Suppressor macrophage treated with lipopolysaccharide for 1 hour (primary cell): Measurements from ENCODE around the gene PDCD2L.
A peak's percentile ranks its signal among the peaks of the same experiment; 100 is the strongest.
"Not testable (repeated sequence)": the region's sequence is repeated elsewhere in the genome, so short reads cannot be mapped to it uniquely, and the experiment has no call there.

ENCODE experiments used
- DNase-seq, 3 donors: peaks; one replicate each; pipeline ENCODE4 v3.0.0-alpha.2; 2020 to 2022

PDCD2L gene

GRCh38 chr19:34375598-34375997 lies 28.6 kb upstream of the PDCD2L start:
- peak in 1 of 3 donors; percentile 12 for DNase-seq

DNA sequence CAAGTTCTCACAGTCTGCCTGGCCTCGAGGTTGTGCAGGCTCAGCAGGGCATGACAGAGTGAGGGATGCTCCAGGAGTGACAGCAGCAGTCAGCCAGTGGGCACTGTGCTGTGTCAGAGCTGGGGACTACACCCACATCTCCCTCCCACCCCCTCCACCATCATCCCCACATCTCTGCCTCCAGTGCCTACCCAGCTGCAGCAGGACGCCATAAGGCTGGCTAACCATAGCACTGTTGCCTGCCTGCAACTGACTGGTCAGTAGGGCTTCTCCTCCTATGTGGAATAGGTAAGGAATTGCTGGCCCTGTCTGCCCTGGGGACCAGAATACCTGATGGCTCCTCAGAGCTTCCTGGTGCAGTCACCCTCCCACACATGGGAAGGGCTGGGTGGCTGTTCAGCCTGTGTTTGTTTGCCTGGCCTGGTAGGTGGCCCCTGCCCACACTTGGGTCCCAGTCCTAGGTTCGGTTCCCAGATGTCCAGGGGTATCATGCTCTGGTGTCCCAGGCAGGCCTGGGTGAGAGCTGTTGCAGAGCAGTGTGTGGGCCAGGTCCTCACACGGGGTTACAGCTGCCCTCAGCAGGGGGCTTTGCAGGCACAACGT lies 23.5 kb upstream of the PDCD2L start:
- no peak for DNase-seq

DNA sequence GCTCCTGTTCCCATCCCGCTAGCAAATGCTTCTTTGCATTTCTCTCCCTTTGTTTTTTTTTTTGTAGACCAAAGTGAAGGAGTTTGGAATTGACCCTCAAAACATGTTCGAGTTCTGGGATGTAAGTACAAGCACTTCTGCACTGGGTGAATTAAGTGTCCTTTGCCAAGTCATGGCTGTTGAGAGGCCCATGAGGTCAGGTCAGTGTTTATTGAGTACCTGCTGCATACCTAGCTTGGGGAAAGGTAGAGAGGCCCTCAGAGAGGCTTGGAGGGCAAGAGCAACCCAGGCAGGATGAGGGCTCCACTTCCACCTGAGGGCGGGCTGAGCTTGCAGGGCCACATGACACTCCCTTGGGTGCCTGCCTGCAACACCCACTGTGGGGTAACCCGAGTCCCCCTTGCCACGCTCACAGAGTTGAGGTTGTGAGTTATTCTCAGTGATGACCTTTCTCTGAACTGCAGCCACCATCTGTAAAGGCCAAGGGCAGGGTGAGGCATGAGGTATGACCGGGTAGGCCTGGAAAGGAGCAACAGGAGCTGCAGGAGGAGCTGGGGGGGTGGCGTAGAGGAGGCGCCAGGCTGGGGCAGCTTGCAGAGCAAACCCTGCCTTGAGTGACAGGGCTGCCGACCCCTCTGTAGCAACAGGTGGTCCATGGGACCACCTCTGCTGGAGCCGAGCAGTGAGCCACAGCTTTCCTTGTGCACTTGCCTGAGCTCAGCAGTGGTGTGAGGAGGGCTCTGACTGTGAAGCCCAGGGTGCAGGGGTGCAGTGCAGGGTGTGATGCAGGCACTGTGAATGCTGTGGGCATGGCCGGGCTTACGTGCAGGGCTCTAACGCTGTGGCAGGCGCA lies 22.6 kb upstream of the PDCD2L start:
- no peak for DNase-seq

- DNase-seq = no peak
Measured at GRCh38 chr19:34382471-34382870, 21.7 kb upstream of the PDCD2L start.

DNA sequence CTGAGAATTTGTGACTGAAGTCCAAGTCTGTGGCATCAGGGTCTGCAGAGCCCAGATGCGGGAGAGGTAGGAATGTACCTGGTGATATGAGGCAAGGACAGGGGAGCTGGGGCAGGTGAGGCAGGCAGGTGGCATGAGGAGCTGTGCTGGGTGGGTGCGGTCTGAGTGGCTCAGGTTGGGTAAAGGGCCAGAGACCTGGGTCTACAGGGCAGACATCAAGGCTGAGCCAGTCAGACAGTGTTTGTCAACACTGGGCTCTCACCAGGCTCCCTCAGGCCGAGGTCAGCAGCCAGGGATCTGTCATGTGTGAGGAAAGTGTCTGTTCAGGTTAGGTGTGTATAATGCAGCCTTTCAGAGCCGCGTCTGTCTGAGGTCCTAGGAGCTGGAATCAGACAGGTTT lies 20.6 kb upstream of the PDCD2L start:
- DNase-seq = no peak

GRCh38 chr19:34386645-34387445 lies 17.4 kb upstream of the PDCD2L start:
- DNase-seq = no peak

- DNase-seq = no peak
Measured at GRCh38 chr19:34387446-34387810, 16.8 kb upstream of the PDCD2L start.

DNA sequence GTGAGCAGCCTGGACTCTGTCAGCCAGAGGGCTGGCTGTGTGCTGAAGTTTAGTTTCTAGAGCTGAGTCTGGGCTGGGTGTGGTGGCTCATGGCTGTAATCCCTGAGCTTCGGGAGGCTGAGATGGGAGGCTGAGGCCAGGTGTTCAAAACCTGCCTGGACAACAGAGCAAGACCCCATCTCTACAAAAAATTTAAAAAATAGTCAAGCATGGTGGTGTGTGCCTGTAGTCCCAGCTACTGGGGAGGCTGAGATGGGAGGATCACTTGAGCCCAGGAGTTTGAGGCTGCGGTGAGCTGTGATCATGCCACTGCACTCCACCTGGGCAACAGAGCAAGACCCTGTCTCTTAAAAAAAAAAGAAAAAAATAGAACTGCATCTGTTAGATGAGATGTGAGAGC lies 15.5 kb upstream of the PDCD2L start:
- not testable (repeated sequence) for DNase-seq

GRCh38 chr19:34391813-34392212 lies 12.4 kb upstream of the PDCD2L start:
- no peak for DNase-seq

DNA sequence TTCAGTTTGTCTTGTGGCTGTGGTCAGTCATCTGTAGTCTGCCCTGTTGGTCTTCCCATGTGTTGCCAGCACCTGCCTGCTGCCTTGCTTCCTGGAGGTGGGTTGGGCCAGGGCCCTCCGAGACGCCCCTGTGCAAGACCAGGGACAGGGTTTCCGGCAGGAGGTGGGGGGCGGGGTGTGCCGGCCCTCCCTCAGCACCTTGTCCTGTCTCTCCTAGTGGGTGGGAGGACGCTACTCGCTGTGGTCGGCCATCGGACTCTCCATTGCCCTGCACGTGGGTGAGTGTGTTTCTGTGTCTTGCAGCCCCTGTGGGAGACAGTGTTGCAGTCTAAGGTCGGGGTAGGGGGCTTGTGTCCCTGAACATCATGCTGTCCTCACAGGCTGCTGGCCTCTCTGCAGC lies 11.2 kb upstream of the PDCD2L start:
- no peak for DNase-seq

DNA sequence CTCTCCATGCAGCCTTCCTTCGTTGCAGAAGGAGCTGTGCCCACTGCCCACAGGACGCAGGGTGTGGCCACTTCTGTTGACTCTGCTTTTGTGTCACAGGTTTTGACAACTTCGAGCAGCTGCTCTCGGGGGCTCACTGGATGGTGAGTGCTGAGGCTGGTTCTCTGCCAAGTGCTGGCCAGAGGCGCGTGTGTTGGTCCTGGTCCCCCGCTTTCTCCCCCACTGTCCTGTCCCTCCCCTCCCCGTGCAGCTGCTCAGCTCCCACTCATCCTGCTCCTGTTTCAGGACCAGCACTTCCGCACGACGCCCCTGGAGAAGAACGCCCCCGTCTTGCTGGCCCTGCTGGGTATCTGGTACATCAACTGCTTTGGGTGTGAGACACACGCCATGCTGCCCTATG lies 10.6 kb upstream of the PDCD2L start:
- DNase-seq = no peak

DNA sequence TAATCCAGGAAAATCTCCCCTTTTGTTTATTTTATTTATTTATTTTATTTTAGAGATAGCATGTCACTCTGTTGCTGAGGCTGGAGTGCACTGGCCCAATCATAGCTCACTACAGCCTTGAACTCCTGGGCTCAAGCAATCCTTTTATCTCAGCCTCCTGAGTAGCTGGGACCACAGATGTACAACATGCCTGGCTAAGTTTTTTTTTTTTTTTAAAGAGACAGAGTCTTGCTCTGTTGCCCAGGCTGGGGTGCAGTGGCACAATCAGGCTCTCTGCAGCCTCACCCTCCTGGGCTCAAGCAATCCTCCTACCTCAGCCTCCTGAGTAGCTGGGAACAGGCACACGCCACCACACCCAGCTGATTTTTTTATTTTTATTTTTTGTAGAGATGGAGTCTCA lies 6.3 kb upstream of the PDCD2L start:
- DNase-seq = no peak

DNA sequence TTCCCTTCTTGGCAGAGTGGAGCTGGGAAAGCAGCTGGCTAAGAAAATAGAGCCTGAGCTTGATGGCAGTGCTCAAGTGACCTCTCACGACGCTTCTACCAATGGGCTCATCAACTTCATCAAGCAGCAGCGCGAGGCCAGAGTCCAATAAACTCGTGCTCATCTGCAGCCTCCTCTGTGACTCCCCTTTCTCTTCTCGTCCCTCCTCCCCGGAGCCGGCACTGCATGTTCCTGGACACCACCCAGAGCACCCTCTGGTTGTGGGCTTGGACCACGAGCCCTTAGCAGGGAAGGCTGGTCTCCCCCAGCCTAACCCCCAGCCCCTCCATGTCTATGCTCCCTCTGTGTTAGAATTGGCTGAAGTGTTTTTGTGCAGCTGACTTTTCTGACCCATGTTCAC lies 4.3 kb upstream of the PDCD2L start:
- no peak for DNase-seq

DNA sequence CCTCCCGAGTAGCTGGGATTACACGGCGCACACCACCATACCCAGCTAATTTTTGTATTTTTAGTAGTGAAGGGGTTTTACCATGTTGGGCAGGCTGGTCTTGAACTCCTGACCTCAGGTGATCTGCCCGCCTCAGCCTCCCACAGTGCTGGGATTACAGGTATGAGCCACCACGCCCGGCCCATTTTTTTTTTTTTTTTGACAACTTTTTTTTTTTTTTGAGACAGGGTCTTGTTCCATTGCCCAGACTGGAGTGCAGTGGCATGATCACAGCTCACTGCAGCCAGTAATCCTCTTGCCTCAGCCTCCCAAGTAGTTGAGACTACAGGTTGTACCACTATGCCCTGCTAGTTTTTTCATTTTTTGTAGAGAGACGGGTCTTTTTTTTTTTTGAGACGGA lies 3.4 kb upstream of the PDCD2L start:
- DNase-seq = not testable (repeated sequence)

DNA sequence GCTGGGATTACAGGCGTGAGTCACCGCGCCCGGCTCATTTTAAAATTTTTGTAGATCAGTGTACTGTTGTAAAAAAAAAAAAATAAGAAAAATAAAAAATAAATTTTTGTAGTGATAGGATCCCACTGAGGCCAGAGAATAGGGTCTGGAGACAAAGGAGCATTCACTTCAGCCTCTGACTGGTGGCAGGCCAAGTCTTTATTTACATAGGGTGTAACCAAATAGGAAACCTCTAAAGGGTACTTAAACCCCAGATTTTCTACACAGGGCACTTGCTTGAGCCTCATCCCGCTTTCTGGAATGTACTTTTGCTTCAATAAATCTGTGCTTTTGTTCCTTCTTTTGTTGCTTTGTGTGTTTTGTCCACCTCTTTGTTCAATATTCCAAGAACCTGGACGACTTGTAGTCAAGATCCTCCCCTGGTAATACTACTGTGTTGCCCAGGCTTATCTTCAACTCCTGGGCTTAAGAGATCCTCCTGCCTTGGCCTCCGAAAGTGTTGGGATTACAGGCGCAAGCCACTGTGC lies 2.1 kb upstream of the PDCD2L start:
- no peak for DNase-seq

DNA sequence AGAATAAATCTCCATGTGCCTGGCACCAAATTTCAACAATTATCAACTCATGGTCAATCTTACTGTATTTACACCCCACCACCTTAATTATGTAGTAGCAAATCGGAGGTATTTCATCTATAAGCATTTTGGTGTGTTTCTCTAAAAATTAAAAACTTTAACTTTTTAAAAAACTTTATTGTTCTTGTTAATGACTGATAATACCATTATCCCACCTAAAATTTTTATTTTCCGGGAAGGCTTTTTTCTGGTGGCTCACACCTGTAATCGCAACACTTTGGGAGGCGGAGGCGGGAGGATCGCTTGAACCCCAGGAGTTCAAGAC lies 453 bp upstream of the PDCD2L start:
- no peak for DNase-seq

- DNase-seq = no peak
Measured at GRCh38 chr19:34405892-34406660, 1.9 kb downstream of the PDCD2L start.

DNA sequence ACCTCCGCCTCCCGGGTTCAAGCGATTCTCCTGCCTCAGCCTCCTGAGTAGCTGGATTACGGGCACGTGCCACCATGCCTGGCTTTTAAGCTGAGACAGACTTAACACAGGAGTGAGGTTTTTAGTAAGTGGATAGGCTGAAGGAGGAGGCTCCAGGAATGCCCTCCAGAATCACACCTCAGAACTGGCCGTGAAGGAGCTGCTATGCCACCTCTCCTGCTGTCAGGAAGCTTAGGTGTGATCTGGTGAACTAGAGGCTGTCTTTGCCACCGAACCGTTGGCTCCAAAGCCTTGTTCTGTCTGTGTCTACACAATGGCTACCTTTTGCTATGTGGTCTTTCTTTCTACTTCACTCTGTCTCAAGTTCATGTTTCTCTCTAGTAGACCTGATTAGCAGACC lies 4.2 kb downstream of the PDCD2L start:
- no peak for DNase-seq

GRCh38 chr19:34409189-34410164 lies 5.3 kb downstream of the PDCD2L start:
- no peak for DNase-seq

GRCh38 chr19:34411216-34411615 lies 7.0 kb downstream of the PDCD2L start:
- no peak for DNase-seq

- no peak for DNase-seq
Measured at GRCh38 chr19:34416021-34416545, 11.9 kb downstream of the PDCD2L start.
